ENCODE results near the gene ISG15. TPM values are rescaled to one million over a fixed set of nuclear protein-coding genes. Genes with fewer than 3 reads are reported as not detected.

Gene ISG15
- total RNA-seq, 1 experiment from 2014 or later: 140 TPM

DNA sequence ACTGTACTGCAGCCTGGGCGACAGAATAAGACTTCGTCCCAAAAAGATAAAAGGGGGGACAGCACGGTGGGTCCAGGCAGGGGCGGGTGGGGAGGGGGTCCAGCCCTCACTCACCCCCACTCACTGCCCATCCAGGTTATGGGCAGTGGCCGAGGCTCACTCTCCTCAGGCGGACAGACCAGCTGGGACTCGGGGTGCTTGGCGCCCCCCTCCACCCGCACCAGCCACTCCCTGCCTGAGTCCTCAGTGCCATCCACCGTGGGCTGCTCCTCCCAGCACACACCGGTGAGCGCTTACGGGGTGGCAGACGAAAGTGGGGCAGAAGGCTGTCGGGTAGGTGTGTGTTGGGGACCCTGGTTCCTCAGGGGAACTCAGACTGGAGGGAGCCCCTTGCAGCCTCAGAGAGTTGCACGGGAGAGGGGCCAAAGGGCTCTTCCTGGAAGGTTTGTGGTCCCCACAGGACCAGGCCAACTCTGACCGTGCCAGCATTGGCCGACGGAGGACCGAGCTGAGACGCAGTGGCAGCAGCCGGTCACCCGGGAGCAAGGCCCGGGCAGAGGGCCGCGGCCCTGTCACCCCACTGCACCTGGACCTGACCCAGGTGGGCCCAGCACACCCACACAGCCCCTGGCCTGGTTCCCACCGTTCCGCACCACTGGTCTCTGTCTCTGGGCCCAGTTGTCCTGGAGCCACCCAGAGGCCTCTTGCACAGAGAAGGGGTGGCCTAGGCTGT is 40.4 kb upstream of the ISG15 start:
- ChIA-PET RAD21 (ENCODE audit: low non-redundant PET in 1 of 2, low total read pairs in 2 of 2, uncharacterized antibody in 2 of 2, unreplicated experiment in 2 of 2) (no interaction called here), CTCF (no interaction called here), POLR2A (no interaction called here)
- no TSS peak for BruUV-seq (replicated peaks)
- Histone ChIP-seq H3K36me3 (ENCODE audit: control insufficient read depth in 1 of 2, insufficient read depth in 2 of 2, low read length in 2 of 2) (no peaks in the 10 kb centered on the region), H3K4me3 (replicated peaks in 1 of 2; ENCODE audit: low read depth in 1 of 2, low read length in 2 of 2) (no peak overlapping the region), H3K27ac (ENCODE audit: low read depth, low read length) (no peak overlapping the region), H4K20me1 (ENCODE audit: insufficient read depth) (no peaks in the 10 kb centered on the region), H3K27me3 (ENCODE audit: insufficient read depth, low read length) (no peaks in the 10 kb centered on the region), H3K9ac (ENCODE audit: low read length) (no peak overlapping the region), H3K9me2 (ENCODE audit: insufficient read depth) (no peaks in the 10 kb centered on the region), H3K9me3 (ENCODE audit: control insufficient read depth in 1 of 2, insufficient read depth in 1 of 2, low read depth in 1 of 2, low read length in 2 of 2) (no peaks in the 10 kb centered on the region; a peak in 1 of 4 replicates), H2AFZ (ENCODE audit: low read depth, low read length, poor library complexity, severe bottlenecking) (no peak overlapping the region), H3K4me1 (ENCODE audit: control insufficient read depth in 1 of 2, insufficient read depth in 2 of 2, low read length in 2 of 2) (peaks cover 11 to 22% of the 10 kb centered on the region in 2 experiments), H3K79me2 (ENCODE audit: insufficient read depth, low read length) (no peaks in the 10 kb centered on the region), H3K4me2 (ENCODE audit: low read length) (no peak overlapping the region)
- intact Hi-C loops (cut with micrococcal nuclease): no loop called here
- DNase-seq (ENCODE audit: low read depth, low spot score) (no peak), ATAC-seq (no peak)
- no peak for TF ChIP-seq ZFX (IDR thresholded peaks at IDR 0.05)
- no peak for TF ChIP-seq FOSL1 (IDR thresholded peaks at IDR 0.05; ENCODE audit: low read depth)
- TF ChIP-seq EGR1 (IDR thresholded peaks at IDR 0.05; ENCODE audit: low read depth): no peak
- TF ChIP-seq SIN3A (IDR thresholded peaks at IDR 0.05; ENCODE audit: low read depth): no peak
- TF ChIP-seq, protein P1, sequence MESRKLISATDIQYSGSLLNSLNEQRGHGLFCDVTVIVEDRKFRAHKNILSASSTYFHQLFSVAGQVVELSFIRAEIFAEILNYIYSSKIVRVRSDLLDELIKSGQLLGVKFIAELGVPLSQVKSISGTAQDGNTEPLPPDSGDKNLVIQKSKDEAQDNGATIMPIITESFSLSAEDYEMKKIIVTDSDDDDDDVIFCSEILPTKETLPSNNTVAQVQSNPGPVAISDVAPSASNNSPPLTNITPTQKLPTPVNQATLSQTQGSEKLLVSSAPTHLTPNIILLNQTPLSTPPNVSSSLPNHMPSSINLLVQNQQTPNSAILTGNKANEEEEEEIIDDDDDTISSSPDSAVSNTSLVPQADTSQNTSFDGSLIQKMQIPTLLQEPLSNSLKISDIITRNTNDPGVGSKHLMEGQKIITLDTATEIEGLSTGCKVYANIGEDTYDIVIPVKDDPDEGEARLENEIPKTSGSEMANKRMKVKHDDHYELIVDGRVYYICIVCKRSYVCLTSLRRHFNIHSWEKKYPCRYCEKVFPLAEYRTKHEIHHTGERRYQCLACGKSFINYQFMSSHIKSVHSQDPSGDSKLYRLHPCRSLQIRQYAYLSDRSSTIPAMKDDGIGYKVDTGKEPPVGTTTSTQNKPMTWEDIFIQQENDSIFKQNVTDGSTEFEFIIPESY (IDR thresholded peaks at IDR 0.05; ENCODE audit: extremely low read depth, insufficient replicate concordance, low read length): no peak
- TF ChIP-seq JUND (IDR thresholded peaks at IDR 0.05): no peak
- TF ChIP-seq, protein P2, sequence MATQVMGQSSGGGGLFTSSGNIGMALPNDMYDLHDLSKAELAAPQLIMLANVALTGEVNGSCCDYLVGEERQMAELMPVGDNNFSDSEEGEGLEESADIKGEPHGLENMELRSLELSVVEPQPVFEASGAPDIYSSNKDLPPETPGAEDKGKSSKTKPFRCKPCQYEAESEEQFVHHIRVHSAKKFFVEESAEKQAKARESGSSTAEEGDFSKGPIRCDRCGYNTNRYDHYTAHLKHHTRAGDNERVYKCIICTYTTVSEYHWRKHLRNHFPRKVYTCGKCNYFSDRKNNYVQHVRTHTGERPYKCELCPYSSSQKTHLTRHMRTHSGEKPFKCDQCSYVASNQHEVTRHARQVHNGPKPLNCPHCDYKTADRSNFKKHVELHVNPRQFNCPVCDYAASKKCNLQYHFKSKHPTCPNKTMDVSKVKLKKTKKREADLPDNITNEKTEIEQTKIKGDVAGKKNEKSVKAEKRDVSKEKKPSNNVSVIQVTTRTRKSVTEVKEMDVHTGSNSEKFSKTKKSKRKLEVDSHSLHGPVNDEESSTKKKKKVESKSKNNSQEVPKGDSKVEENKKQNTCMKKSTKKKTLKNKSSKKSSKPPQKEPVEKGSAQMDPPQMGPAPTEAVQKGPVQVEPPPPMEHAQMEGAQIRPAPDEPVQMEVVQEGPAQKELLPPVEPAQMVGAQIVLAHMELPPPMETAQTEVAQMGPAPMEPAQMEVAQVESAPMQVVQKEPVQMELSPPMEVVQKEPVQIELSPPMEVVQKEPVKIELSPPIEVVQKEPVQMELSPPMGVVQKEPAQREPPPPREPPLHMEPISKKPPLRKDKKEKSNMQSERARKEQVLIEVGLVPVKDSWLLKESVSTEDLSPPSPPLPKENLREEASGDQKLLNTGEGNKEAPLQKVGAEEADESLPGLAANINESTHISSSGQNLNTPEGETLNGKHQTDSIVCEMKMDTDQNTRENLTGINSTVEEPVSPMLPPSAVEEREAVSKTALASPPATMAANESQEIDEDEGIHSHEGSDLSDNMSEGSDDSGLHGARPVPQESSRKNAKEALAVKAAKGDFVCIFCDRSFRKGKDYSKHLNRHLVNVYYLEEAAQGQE (IDR thresholded peaks at IDR 0.05; ENCODE audit: low read depth): no peak
- TF ChIP-seq, protein P3, sequence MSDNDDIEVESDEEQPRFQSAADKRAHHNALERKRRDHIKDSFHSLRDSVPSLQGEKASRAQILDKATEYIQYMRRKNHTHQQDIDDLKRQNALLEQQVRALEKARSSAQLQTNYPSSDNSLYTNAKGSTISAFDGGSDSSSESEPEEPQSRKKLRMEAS (IDR thresholded peaks at IDR 0.05): no peak
- no peak for TF ChIP-seq SP1 (IDR thresholded peaks at IDR 0.05; ENCODE audit: low read depth)
- no peak for TF ChIP-seq EZH2 (IDR thresholded peaks at IDR 0.05)
- TF ChIP-seq, protein P4, sequence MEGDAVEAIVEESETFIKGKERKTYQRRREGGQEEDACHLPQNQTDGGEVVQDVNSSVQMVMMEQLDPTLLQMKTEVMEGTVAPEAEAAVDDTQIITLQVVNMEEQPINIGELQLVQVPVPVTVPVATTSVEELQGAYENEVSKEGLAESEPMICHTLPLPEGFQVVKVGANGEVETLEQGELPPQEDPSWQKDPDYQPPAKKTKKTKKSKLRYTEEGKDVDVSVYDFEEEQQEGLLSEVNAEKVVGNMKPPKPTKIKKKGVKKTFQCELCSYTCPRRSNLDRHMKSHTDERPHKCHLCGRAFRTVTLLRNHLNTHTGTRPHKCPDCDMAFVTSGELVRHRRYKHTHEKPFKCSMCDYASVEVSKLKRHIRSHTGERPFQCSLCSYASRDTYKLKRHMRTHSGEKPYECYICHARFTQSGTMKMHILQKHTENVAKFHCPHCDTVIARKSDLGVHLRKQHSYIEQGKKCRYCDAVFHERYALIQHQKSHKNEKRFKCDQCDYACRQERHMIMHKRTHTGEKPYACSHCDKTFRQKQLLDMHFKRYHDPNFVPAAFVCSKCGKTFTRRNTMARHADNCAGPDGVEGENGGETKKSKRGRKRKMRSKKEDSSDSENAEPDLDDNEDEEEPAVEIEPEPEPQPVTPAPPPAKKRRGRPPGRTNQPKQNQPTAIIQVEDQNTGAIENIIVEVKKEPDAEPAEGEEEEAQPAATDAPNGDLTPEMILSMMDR (IDR thresholded peaks at IDR 0.05 in 2 of 3, conservative IDR thresholded peaks at IDR 0.05 in 1 of 3; ENCODE audit: borderline replicate concordance in 1 of 3, insufficient read depth in 1 of 3, low read depth in 2 of 3, low read length in 2 of 3): no peak
- TF ChIP-seq YY1 (IDR thresholded peaks at IDR 0.05; ENCODE audit: extremely low read depth, insufficient replicate concordance, low read depth, low read length): no peak
- TF ChIP-seq RAD21 (IDR thresholded peaks at IDR 0.05; ENCODE audit: low read depth): no peak
